ENCODE results near the gene TBPL1.
"Not testable (repeated sequence)": the region's sequence is repeated elsewhere in the genome, so short reads cannot be mapped to it uniquely, and the experiment has no call there.

TBPL1 gene

DNA sequence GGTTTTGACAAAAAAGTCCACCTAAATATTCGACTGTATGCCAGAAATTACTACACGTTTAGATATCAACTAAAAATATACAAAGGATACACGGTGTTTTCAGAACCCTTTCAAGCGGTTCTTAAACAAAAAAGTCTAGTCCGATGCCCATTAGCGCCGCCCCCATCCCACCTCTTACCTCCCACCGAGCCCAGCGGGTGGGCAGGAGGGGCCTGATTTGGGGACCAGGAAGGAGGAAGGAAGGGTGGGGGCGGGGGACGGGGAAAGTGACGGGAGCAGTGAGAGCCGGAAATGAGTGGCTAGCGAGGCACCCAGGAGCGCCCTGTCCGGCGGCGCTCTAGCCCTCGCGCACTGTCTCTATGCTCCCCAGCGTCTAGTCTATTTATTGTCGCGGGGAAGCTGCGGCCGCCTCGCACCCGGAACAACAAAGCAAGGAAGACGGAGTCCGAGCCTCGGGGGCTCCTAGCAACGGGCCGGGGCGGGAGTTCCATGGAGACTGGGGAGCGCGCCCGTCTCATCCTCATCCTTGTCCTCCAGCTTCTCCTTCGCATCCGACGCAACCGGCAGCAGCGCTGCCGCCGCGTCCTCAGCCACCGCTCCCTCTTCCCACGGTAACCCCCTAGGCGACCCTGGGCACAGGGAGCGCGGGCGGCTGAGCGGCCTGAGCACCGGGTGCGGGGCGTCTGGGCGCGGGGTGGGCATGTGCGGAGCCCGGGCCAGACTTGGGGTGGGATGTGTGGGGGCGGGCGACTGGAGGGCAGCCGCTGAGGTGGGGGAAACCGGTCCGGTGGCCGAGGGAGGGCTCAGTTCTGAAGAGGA lies at the start of gene TBPL1:
Gene TBPL1 (plus strand): TSS at position 410 of the 819 bp plus-strand sequence. CDS start 26,902 bp downstream, outside the sequence.
- DNase-seq (ENCODE audit: low read depth in 2 of 2), result peak; percentile 79 to 91

DNA sequence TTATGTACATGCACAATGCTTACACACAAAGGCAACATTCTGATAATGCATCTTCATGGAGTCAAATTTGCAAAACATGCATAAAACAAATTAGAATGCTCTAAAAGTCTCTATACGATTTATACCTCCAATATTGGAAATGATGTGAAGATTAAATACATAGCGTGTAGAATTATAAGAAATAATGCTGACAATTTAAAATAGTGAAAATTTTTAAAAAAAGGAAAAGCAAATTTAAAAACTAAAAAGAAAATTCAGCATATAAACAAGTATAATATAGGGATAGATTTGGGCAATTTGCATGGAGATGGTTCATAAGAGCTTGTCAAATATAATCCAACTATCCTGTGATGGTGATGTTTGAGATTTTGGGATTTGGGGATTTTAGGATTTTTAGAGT lies 49.2 kb upstream of the TBPL1 start:
- no peak for DNase-seq (ENCODE audit: low read depth in 2 of 2)

DNA sequence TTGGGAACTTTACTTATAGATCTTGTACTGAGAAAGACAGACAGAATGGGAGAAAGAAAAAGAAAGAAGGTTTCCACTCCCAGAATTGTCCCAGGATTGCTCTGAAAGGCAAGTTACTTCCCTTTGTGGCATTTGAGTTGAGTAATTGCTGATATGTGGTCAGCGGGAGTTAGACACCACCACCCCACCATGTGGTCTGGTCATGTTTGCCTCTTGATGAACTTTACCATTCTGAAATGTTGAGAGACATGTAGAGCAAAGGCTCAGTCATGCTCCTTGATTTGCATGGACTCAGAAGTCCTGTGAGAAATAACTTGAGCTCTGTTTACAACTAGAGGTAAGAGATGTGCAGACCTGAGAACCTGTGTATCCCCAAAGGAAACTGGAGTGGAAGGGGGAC lies 47.0 kb upstream of the TBPL1 start:
- no peak for DNase-seq (ENCODE audit: low read depth in 2 of 2)

DNA sequence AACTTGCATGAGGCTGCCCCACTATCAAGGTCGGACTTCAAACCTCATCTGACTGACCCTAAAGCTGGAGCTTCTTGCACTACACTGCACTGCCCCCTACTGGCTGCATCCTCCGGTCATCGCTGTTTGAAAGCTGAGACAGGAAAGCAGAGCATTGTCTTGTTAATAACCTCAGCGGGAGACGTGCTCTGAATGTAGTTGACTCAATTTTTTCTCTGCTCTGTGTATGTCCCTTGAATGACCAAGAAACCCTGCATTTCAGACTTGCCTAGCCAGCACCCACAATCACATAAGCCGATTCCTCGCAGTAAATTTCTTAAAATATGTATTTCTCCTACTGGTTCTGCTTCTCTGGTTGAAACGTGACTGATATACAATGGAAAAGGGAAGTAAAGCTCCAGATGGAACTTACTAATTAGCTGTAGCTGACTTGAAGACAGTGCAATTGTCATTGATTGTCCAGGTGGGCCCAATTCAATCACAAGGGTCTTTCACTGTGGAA lies 36.3 kb upstream of the TBPL1 start:
- DNase-seq (ENCODE audit: low read depth in 2 of 2), result peak; percentile 20 to 54

DNA sequence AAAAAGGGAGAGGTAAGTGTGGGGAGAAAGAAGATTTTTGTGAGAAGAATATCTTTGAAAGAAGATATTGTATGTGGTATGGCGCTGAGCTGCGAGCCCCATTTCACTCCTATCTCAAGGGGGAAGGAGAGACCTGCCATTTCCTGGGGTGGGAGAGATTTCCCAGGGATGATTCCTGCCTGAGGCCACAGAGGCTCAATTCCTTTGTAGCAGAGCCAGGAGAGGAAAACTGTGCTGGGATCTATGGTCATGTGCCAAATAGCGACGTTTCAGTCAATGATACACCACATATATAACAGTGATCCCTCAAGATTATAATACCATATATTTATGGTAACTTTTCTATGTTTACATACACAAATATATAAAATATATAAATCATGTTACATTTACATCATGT lies 35.2 kb upstream of the TBPL1 start:
- no peak for DNase-seq (ENCODE audit: low read depth in 2 of 2)

DNA sequence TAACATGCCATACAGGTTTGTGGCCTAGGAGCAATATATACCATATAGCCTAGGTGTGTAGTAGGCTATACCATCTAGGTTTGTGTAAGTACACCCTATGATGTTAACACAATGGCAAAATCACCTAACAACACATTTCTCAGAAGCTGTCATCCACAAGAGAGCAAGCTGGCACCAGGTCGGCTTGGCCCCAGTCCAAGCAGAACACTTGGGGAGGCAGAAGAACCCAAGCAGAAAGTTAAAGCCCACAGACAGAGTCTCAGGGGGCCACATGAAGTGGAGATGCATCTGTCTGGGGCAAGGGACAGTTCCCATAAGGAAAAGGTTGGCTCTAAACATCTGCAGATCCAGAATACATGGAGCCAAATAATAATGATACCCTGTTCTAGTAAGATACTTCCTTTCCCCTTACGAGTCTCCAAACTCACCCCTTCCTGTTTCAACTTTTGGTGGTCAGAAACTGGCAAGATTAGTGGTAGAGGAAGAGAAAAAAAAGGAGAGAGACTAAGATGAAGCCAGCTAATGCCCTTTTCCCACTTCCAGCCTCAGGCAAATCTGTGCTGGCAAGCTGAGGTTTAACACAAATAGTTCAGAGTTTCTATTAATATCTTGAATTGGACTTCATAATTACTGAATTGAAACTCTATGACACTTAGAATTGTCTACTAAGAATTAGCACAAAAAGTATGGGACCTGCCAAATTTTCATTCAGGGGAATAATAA lies 34.7 kb upstream of the TBPL1 start:
- no peak for DNase-seq (ENCODE audit: low read depth in 2 of 2)

DNA sequence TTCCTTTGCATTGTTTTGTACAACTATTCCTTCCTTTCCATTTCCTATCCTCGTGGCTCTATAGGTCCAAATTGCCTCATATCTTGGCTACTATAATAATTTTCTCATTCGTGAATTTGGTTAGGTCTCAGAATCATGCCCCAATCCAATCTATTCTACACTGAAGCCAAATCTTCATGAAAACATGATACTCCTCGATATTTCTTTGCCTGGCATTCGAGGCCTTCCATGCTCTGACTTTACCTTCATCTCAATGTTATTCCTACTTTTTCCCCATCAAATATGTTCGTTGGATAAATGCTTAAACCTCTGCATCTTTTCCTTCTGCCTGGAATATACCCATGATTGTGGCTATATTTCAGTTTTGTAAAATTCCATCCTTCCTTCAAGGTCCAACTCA lies 33.7 kb upstream of the TBPL1 start:
- DNase-seq (ENCODE audit: low read depth in 2 of 2), result no peak

DNA sequence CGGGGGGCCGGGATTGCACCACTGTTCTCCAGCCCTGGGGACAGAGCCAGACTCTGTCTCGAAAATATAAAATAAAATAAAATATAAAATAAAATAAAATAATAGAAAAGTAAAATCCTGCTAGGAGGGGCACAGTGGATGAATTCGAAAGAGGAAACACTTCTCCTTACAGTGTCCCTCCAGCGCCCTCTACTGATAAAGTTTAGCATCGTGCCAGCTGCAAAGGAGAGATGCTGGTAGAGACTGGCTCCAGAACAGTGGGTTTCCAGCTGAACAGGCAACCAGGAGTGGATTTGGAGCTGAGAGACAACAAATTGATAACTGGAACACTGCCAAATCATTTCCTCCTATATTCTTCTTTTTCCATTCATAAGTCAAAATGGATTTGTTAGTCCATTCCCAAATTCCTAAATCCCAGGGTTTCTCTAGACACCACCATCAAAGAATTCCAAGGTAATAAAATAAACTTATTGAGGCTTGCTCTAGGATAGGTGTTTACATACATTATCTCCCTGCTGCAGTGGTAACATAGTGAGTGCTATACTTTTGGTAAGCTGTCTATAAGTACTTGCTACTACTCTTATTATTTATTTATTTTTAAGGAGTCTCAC lies 31.7 kb upstream of the TBPL1 start:
- DNase-seq (ENCODE audit: low read depth in 2 of 2), result peak; percentile 11 to 29

DNA sequence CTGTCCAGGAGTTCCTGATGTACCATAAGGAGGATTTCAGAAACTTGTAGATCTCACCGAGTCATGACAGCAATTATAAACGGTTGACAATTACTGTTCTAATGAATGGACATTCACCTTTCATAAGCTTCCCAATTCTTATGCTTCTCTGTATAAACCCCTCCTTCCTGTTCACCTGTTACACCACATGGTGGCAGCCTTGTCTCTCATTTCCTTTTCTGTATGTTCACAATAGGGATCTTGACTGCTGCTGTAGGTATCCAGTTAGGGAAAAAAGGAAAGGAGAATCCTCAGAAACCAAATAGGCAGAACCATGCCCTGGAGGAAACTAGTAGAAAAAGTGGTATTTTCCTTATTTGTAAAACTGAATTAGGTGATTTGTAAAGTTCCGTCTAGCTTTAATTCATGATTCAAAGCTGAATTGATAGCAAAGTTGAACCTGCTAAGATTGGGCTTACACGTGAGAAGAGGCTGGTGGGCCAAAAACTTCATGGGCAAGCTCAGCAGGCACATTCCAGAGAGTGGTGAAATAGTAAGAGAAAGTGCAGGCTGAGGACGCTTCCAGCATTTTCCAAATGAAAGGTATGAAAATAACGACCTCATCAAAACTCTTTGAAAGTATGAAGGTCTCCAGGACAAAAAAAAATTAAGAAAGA lies 29.0 kb upstream of the TBPL1 start:
- peak; percentile 5 to 34 for DNase-seq (ENCODE audit: low read depth in 2 of 2)

DNA sequence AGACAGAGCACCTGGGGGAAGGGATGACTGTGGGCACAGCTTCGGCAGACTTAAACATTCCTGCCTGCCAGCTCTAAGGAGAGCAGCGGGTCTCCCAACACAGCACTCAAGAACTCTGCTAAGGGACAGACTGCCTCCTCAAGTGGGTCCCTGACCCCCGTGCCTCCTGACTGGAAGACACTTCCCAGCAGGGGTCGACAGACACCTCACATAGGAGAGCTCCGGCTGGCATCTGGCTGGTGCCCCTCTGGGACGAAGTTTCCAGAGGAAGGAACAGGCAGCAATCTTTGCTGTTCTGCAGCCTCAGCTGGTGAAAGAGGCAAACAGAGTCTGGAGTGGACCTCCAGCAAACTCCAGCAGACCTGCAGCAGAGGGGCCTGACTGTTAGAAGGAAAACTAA lies 21.8 kb upstream of the TBPL1 start:
- not testable (repeated sequence) for DNase-seq (ENCODE audit: low read depth in 2 of 2)

DNA sequence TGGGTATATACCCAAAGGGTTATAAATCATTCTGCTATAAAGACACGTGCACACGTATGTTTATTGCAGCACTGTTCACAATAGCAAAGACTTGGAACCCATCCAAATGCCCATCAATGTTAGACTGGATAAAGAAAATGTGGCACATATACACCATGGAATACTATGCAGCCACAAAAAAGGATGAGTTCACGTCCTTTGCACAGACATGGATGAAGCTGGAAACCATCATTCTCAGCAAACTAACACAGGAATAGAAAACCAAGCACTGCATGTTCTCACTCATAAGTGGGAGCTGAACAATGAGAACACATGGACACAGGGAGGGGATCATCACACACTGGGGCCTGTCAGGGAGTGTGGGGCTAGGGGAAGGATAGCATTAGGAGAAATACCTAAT lies 16.7 kb upstream of the TBPL1 start:
- not testable (repeated sequence) for DNase-seq (ENCODE audit: low read depth in 2 of 2)

DNA sequence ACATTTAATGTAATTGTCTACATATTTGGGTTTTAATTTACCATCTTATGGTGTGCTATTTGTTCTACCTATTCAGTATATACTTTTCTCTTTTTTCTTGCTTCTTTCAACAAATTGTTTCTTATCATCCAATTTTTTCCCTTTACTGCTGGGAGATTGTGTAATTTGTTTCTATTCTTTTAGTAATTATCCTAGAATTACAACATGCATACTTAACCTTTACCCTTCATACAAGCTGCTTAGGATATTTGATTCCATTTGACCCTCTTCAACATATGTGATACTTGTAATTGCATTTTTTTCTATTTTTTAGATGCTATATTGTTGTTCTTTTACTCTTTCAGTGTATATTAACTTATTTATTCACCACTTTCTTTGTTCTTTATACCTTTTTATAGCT lies 15.1 kb upstream of the TBPL1 start:
- DNase-seq (ENCODE audit: low read depth in 2 of 2), result no peak

DNA sequence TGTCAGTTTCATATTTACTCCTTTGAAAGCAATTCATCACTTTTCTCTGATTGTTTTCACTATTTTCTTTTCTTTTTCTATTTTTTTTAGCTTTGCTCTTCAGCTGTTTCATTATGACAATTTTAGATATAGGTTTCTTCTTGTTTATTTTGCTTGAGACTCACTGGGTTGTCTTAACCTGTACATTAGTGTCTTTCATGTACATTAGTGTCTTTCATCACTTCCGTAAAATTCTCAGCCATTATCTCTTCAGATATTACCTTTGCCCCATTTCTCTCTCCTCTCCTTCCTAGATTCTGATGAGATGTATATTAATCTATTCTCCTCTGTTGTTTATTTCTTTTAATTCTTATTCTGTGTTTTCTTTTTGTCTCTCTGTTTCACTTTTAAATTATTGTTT lies 14.5 kb upstream of the TBPL1 start:
- DNase-seq (ENCODE audit: low read depth in 2 of 2), result no peak

DNA sequence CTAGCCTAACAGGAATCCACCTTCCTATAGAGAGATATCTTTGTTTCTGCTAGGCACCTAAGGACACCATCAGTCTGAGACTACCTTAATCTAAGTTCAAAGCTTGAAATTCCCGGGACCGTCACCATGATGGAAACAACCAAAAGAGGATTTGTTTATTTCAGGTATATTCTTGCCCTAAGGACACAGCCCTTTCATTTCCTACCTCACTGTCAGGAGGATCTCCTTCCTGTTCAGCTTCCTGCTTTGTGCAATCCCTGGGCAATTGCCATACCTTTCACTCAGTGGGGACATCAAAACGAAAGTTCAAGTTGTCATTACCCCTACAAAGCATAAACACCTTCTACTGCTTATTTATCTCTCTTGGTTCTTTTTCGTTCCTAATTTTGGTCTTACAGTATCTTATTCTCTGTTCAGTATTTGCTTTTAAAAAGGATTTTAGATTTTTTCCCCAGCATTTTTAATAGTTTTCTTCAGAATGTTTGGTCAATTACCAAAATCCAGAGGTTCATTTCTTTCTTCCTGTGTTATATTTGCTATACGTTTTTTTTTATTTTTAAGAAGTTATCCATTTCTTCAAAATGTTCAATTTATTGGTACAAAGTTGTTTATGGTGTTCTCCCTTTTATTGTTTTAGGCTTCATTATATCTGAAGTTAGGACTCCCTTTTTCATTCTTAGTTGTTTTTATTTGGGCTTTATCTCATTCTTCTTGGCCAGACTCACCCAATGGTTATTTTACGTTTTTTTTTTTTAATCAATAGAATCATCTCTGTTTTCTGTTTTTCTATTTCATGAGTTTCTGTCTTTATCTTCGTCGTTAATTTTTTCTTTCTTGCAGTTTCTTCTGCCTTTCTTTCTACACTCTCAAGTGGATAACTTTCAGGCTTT lies 13.0 kb upstream of the TBPL1 start:
- no peak for DNase-seq (ENCODE audit: low read depth in 2 of 2)

DNA sequence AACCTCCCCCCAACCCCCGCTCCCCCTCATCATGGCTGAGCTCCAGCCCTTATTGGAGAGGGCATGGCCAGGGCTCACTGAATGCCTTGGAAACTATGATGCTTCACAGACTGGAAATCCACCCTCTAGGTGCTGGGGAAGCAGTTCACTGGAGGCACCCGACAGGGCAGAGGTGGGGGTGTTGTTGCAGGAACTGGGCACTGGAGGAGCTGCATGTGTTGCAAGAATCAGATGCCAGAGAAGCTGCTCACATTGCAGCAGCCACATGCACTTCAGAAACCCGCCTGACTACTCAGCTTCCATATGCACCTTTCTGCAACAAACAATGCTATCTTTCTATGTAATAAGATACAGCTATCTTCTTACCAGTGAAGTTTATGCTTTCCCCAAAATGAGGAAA lies 7.9 kb upstream of the TBPL1 start:
- DNase-seq (ENCODE audit: low read depth in 2 of 2), result no peak

DNA sequence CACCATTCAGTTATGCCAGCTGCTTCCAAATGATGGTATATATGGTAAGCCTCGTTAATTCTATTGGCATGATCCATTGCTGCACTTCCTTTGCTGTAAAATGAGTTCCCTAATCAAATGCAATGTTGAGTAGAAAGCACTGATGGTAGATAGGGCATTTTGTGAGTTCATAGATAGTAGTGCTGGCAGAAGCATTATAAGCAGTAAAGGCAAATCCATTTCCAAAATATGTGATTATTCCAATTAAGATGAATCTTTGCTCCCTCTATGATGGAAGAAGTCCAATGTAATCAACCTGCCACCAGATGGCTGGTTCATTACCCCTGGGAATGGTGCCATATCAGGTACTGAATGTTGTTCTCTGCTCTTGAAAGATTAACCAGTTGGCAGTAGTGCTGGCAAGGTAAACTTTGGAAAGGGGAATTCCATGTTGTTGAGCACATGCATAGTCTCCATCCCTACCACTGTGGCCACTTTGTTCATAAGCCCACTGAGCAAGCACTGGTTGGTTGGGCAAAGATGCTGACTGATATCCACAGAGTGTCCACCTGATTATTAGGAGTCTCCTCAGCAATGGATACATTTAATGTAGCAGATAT lies 5.6 kb upstream of the TBPL1 start:
- DNase-seq (ENCODE audit: low read depth in 2 of 2), result no peak

DNA sequence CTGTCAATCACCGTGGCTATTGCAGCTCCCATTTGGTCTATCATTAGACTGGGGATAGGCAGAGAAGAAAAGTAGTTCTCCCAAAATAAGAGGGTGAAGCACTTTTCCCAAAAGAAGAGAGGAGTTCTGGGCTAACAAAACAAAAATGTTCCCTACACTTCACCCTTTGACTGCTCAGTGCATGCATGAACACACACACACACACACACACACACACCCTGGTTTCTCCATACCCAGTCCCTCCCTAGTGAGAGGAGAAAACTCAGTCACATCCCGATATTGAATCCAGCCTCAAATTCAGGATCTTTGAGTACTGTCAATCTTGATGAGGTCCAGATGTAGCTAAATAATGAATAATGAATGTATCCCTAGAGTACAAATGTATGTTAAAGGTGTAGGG lies 4.6 kb upstream of the TBPL1 start:
- DNase-seq (ENCODE audit: low read depth in 2 of 2), result no peak

DNA sequence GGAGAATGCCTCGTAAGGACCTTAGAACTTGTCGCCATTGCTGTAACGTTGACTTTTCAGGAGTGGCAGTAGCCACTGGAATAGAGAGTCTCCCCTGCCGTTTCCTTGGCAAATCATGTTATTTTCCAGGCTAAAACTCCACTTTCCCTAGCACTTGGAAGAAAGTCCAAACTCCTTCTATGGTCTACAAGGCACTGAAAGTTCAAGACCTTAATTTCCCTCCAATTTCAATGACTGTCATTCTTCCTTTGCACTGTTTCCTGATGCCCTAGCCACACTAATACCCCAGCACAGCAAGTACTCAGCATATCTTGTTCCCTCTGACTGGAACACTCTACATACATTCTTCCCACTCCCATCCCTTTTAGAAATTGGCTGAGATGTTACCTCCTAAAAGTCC lies 1.8 kb upstream of the TBPL1 start:
- no peak for DNase-seq (ENCODE audit: low read depth in 2 of 2)

DNA sequence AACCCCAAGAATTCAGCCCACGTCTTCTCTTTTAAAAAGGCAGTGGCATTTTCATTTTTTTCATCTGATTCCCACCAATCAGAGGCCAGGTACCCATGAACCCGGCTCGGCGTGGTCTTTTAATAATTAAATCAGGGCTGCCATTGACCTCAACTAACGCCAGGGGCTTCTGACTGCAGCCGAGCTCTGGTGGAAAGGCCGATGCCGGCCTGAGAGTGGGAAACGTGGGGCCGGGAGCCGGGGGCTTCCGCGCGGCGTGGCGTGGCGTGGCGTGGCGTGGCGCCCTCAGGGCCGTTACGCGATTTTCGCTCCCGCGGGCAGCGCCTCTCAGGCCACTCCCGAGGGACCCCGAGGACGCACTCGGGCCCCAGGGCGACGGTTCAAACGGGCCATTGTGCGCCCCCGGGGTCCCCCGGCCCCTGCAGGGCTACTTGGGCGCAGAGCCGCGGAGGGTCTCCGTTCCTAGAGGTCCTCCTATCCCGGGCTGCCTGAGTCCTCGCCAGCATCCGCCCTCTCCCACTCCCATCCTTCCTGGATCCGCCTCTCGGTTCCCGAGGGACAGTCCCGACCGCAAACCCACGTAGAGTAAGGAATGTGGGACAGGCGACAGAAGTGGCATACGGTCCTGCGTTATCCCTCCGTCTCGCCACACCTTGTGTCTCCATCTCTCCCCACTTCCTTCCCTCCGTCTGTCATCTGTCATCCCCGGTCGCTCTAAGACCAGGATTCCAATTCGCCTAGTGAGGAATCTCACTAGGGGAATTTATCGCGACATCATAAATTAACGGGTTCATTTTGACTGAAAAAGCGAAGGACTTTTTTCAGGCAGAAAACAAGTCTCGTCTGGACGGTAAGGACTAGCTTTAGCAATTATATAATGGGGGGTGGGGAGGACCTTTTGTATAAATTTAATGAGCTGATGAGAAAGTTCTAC lies 876 bp upstream of the TBPL1 start:
- peak in 1 of 2 donors; percentile 17 for DNase-seq (ENCODE audit: low read depth in 2 of 2)

Data from stimulated activated CD4-positive, alpha-beta T cell treated with anti-CD3 and anti-CD28 coated beads, Interleukin-1b, Interleukin-23, amount 100 ng/mL, for 1 hour (primary cell).